Dedifferentiated amniotic fluid mesenchymal stem cell (primary cell): ENCODE data around the gene CARNS1.

Experiments
- DNase-seq: peaks from one replicate; pipeline ENCODE4 v3.0.0-alpha.2; 2016; ENCODE audit errors: extremely low spot score

The CARNS1 gene

DNA sequence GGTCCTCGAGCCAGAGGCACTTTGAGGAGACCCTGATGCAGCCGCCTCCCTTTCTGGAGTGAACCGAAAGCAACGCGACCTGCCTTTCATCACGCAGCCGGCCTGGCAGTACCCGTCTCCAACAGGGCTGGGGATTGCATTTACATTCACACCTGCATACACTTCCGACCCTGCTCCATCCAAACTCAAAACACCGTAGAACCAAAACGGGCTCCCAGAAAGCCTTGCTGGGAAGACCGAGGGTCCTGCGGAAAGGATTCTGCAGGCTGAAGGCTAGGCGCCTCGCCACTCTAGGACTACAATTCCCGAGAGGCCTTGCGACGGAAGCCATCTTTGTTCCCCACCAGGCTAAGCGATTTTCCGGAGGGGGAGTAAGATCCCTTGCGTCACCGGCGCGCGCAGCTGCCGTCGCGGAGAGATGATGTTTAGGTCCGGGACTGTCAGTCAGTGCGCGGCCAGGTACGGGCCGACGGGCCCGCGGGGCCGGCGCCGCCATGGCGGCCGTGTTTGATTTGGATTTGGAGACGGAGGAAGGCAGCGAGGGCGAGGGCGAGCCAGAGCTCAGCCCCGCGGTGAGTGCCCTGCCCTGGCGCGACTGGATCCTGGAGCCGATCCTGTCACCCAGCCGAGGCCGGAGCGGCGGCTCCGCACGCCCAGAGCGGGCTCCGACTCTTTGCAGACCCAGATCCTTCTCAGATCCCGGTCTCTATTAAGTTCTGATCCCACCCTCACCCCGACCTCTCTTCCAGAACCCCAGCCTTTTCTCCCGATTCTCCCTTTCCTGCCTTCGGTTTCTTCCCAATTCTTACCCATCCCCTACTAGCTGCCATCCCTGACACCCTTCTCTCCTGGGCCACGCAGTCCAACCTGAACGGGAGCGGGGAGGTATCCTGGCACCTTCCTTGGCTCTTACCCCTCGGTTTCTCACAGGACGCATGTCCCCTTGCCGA is 12.8 kb downstream of the CARNS1 start, which contains the start of gene RPS6KB2:
TSS of gene RPS6KB2 (plus strand) at position 443 of the 950 bp plus-strand sequence. CDS start at position 495, 52 bp downstream.
- peak; percentile 97 for DNase-seq

- DNase-seq, result no peak
Observed at GRCh38 chr11:67429038-67429668, 13.7 kb downstream of the CARNS1 start.

DNA sequence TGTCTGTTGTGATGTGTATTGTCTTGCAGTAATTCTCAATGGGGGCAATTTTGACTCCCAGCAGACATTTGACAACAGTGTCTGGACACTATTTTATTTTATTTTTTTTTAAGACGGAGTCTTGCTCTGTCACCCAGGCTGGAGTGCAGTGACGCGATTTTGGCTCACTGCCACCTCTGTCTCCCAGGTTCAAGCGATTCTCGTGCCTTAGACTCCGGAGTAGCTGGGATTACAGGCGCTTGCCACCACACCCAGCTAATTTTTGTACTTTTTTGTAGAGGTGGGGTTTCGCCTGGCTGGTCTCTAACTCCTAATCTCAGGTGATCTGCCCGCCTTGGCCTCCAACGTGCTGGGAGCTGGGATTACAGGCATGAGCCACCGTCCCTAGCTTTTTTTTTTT is 14.2 kb downstream of the CARNS1 start:
- no peak for DNase-seq

DNA sequence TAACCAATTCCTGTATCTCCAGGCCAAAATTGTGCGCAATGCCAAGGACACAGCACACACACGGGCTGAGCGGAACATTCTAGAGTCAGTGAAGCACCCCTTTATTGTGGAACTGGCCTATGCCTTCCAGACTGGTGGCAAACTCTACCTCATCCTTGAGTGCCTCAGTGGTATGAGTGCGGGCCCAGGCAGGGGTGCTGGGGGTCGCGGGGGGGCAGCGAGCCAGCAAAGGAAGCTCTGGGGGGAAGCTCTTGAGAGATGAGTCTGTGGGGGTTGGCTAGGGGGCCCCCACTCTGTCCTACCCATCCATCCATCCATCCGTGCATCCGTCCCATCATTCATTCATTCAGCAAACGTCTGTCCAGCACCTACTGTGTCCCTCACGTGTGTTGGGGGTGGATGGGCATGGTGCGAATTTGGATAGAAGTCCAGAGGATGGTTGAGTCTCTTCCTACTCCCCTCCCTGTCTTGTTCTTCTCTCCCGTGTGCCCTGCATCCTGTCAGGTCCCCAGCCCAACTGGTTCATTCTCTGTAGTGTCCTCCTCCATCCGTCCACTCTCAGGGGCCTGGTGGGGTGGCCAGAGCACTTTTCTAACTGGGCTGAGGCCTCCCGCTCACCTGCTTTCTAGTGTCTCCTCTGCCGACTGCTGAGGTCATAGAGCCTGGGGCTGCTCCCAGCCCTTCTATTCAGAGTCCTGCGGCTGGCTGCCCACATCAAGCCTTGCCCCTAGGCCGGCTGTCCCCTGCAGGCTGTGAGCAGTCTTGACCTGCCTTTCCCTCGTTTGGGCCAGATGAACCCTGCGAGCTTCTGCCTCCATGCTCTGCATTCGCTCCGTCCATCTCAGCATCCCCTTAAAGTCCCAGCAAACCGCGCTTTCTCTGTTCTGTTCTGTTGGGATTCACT is 16.1 kb downstream of the CARNS1 start:
- no peak for DNase-seq

DNA sequence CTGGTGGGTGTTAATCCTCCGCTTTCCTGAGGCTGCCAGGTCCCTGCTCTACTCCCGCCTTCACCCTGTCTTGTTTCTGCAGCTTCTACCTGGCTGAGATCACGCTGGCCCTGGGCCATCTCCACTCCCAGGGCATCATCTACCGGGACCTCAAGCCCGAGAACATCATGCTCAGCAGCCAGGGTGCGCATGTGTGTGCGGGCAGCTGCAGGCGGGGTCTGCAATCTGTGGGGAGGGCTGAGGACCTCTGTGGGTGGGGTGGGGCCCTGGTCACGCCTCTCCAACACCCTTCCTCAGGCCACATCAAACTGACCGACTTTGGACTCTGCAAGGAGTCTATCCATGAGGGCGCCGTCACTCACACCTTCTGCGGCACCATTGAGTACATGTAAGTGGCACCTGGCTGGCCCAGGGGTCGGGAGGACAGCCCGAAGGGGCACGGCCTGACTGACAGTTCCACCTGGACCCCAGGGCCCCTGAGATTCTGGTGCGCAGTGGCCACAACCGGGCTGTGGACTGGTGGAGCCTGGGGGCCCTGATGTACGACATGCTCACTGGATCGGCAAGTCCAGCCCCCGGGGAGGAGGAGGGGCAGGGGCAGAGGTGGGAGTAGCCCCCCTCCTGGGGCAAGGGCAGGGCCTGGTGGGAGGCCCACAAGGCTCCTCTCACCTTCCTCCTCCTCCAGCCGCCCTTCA is 17.3 kb downstream of the CARNS1 start:
- DNase-seq, result no peak

- no peak for DNase-seq
Observed at GRCh38 chr11:67433536-67434394, 18.3 kb downstream of the CARNS1 start.

DNA sequence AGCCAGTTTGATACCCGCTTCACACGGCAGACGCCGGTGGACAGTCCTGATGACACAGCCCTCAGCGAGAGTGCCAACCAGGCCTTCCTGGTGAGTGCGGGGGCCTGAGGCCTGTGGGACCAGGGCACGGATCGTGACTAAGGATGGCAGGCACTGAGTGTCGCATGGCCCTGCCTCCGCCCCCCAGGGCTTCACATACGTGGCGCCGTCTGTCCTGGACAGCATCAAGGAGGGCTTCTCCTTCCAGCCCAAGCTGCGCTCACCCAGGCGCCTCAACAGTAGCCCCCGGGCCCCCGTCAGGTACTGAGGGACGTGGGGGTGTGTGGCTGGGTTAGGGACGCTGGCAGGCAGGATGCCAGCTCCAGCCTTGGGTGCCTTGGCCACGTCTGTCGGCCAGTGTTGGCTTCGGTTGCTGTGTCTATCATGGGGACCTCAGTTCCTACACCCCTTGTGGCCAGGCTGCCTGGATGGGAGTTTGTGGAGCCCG is 19.0 kb downstream of the CARNS1 start:
- no peak for DNase-seq

DNA sequence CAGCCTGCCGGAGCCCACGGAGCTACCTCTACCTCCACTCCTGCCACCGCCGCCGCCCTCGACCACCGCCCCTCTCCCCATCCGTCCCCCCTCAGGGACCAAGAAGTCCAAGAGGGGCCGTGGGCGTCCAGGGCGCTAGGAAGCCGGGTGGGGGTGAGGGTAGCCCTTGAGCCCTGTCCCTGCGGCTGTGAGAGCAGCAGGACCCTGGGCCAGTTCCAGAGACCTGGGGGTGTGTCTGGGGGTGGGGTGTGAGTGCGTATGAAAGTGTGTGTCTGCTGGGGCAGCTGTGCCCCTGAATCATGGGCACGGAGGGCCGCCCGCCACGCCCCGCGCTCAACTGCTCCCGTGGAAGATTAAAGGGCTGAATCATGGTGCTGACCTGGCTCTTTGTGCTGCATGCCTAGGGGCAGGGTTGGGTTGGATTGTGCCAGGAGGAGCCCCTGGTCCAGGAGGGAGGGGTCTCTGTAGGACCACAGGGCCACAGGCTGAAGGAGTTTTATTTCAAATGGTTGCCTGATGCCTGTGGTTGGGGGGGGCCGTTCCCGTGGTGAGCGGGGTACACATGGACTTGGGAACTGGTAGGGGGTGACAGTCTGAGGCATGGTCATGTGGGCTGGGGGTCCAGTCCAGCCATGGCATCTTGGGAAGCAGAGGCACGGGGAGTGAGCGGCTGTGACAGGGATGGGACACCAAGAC is 19.7 kb downstream of the CARNS1 start:
- DNase-seq, result no peak

- no peak for DNase-seq
Observed at GRCh38 chr11:67435727-67436458, 20.4 kb downstream of the CARNS1 start.

DNA sequence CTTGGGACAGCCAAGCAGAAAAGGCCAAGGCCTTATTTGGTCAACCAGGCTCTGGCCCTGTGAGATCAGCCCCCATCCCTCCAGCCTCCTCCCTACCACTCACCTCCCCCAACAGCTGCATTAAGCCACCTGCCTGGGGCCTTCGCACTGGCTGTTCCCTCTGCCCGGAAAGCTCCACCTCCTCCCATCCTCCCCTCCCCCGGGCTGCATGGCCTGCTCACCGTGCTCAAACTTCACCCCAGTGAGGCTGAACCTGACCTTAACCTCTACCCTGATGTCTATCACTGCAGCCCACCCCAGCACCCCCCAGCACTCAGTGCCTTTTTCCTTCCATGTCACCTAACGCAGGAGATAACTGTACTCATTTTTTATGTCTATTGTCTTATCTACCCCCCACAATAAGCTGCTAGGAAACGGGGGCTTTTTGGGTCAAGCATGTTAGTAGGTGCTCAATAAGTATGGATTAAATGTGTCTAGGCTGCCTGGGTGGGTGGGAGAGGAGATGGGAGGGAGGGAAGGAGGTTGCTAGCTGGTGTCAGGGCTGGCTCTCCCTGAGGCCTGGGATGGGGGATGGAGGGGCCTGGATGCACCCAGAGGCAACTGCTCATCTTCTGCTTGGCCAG is 21.1 kb downstream of the CARNS1 start:
- no peak for DNase-seq

- DNase-seq, result no peak
Observed at GRCh38 chr11:67437082-67437808, 21.8 kb downstream of the CARNS1 start, which contains the start of gene PTPRCAP. TSS of gene PTPRCAP (minus strand) at chr11:67437682. CDS start at chr11:67437619, 63 bp downstream.

- DNase-seq, result no peak
Observed at GRCh38 chr11:67437809-67438157, 22.3 kb downstream of the CARNS1 start.

DNA sequence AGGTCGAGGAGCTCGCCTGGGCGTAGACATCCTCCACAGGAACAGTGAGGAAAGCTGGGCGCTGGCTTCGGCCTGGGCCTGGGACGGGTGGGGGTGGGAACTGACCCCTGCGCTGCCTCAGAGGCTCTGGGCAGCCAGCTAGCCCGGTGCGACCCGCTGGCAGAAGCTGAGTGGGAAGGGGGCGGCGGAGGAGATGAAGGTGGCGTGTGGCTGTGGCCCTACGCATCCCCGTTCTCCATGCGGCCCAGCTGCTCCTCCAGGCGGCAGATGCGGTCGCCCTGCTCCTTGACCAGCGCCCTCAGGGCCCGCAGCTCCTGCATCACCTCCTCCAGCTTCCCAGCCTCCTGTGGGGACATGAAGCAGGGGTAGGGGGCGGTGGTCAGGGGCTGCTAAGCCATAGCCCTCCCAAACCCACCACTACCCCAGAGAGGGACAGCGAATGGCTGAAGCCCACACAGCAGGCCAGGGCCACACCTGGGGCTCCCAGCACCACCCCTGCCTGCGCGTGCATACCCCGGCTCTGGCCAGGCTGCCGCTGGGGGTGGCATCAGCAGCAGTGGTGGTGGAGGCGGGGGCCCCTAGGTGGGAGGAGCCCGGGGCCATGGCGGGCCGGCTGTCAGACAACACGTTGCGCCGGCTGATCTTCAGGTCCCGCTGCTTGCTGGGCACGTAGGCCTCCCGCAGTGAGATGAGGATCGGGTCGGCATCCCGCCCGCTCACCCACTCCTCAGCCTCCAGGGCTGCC is 22.9 kb downstream of the CARNS1 start:
- no peak for DNase-seq

- DNase-seq, result no peak
Observed at GRCh38 chr11:67439321-67440228, 24.1 kb downstream of the CARNS1 start.

DNA sequence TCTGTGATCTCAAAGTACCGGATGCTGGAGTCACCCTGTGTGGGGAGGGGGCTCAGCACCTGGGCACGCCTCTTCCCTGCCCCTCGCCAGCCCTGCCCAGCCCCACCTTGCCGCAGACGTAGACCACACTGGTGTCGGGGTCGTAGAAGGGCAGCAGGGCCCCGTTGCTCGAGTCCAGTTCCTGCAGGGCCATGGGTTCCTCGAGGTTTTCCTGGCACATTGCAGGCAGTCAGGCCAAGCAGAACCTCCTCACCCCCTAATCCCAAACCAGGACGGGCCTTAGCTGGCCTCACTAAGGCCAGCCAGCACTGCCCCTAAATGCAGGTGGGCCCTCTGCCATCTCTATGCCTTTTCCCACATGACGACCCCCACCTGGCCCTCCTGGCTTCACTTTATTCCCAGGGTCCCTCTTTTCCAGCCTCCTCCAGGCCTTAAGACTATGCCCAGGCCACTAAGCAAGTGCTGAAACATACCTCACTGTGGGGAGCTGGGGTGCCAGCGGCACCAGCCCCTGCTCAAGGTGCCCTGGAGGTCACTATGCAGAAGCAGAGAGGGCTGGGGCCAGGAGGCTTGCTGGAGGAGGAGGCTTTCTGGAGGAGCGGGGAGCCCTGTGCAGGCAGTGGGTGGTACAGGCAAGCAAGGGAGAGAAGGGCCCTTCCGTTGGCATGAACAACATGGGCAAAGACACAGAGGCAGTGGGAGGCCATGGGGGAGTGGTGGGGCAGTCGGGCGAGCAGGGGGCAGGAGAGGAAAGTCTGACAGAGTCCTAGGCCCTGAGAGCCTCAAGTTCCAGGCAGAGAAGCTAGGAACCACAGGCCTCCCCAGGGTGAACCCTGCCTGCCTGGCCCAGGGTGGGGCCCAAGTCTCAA is 25.0 kb downstream of the CARNS1 start:
- DNase-seq, result no peak
